K562 (cell line): ENCODE data around the gene CYB5B. TPM values are rescaled to one million over a fixed set of nuclear protein-coding genes. Genes with fewer than 3 reads are reported as not detected.

Source experiments
- AFF4 ChIP-seq: sonication (generic); formaldehyde crosslinking; IDR thresholded peaks from 2 replicates; pipeline ENCODE4 v1.8.0; 2023; ENCODE audit warnings: mild to moderate bottlenecking, missing genetic modification reagents
- BRCA1 ChIP-seq, 2 experiments: fragments of 450-650 bp in 1 of 2; sonication (generic) in 1 of 2; formaldehyde crosslinking in 1 of 2; IDR thresholded peaks; 2 replicates each; pipeline versions ENCODE4 v1.5.0 to v1.6.1; 2017 to 2020; ENCODE audit warnings: mild to moderate bottlenecking in 1 of 2, missing genetic modification reagents in 1 of 2
- E2F5 ChIP-seq: sonication (generic); formaldehyde crosslinking; IDR thresholded peaks from 2 replicates; pipeline ENCODE4 v1.8.0; 2022; ENCODE audit warnings: mild to moderate bottlenecking, missing genetic modification reagents
- E2F6 ChIP-seq, 2 experiments: IDR thresholded peaks; 2 replicates each; pipeline ENCODE4 v1.6.1; 2011; ENCODE audit warnings: borderline replicate concordance in 1 of 2, control low read depth in 1 of 2, low read depth in 1 of 2, low read length in 1 of 2, mild to moderate bottlenecking in 1 of 2, mixed read lengths in 1 of 2, moderate library complexity in 1 of 2; ENCODE audit not compliant: insufficient read depth in 1 of 2, insufficient read length in 1 of 2, poor library complexity in 1 of 2, severe bottlenecking in 1 of 2; ENCODE audit errors: extremely low read depth in 1 of 2
- ESRRB ChIP-seq: fragments of 250-450 bp; sonication (Bioruptor Pico); IDR thresholded peaks from 2 replicates; pipeline ENCODE4 v1.5.0; 2020; ENCODE audit warnings: mild to moderate bottlenecking, moderate library complexity, borderline replicate concordance
- GABPB1 ChIP-seq: sonication (generic); formaldehyde crosslinking; IDR thresholded peaks from 2 replicates; pipeline ENCODE4 v1.8.0; 2022; ENCODE audit warnings: mild to moderate bottlenecking, missing genetic modification reagents
- HMGXB4 ChIP-seq: sonication (generic); formaldehyde crosslinking; IDR thresholded peaks from 2 replicates; pipeline ENCODE4 v1.8.1; 2023; ENCODE audit warnings: mild to moderate bottlenecking, missing genetic modification reagents
- MEIS2 ChIP-seq: fragments of 450-650 bp; IDR thresholded peaks from 2 replicates; pipeline ENCODE4 v1.6.1; 2014; ENCODE audit warnings: mild to moderate bottlenecking; ENCODE audit not compliant: partially characterized antibody
- MTA1 ChIP-seq: fragments of 450-650 bp; IDR thresholded peaks from 2 replicates; pipeline ENCODE4 v1.6.1; 2017; ENCODE audit warnings: borderline replicate concordance
- NFRKB ChIP-seq: fragments of 450-650 bp; IDR thresholded peaks from 2 replicates; pipeline ENCODE4 v1.6.1; 2016; ENCODE audit warnings: low read depth
- NR2C1 ChIP-seq, 2 experiments: fragments of 450-650 bp; IDR thresholded peaks; 2 replicates each; pipeline ENCODE4 v1.6.1; 2017; ENCODE audit warnings: mild to moderate bottlenecking in 2 of 2, antibody characterized with exemption in 1 of 2, inconsistent platforms in 1 of 2, missing compliant biosample characterization in 1 of 2, missing genetic modification characterization in 1 of 2
- NR2F6 ChIP-seq: fragments of 450-650 bp; formaldehyde crosslinking; IDR thresholded peaks from 2 replicates; pipeline ENCODE4 v1.4.0; 2020; ENCODE audit warnings: mild to moderate bottlenecking
- SMC3 ChIP-seq: conservative IDR thresholded peaks from 2 replicates; pipeline ENCODE4 v1.6.1; 2011; ENCODE audit warnings: low read depth, low read length, improper control_type of control experiment; ENCODE audit not compliant: insufficient read depth
- VEZF1 ChIP-seq: fragments of 200-800 bp; sonication (Bioruptor generic); IDR thresholded peaks from 2 replicates; pipeline ENCODE4 v1.6.1; 2017; ENCODE audit warnings: missing genetic modification characterization, missing compliant biosample characterization
- YY1 ChIP-seq, 3 experiments: IDR thresholded peaks; 2 replicates each; pipeline ENCODE4 v1.6.1; 2011; ENCODE audit warnings: low read length in 2 of 3, mild to moderate bottlenecking in 2 of 3, moderate library complexity in 2 of 3, borderline replicate concordance in 1 of 3, control low read depth in 1 of 3, low read depth in 1 of 3; ENCODE audit not compliant: insufficient read depth in 3 of 3, insufficient replicate concordance in 2 of 3, control insufficient read depth in 1 of 3, insufficient read length in 1 of 3; ENCODE audit errors: extremely low read depth in 1 of 3
- ZFX ChIP-seq: sonication (generic); formaldehyde crosslinking; IDR thresholded peaks from 2 replicates; pipeline ENCODE4 v1.8.0; 2022; ENCODE audit warnings: mild to moderate bottlenecking, missing genetic modification reagents, moderate library complexity
- ZNF584 ChIP-seq: fragments of 200-800 bp; sonication (Bioruptor generic); IDR thresholded peaks from 2 replicates; pipeline ENCODE4 v1.6.1; 2016; ENCODE audit warnings: low read depth, mild to moderate bottlenecking, missing genetic modification characterization, missing compliant biosample characterization
- polyA plus RNA-seq, 8 experiments: library from polyadenylated mRNA; depleted of rRNA in 4 of 8; stranded (reverse) in 5 of 8; unstranded in 3 of 8; fragments of >200 nt; fragmentation: Nextera tagmentation in 2 of 8; fragmentation: Illumina TruSeq in 1 of 8; extraction: Ambion mirVana in 2 of 8; extraction: Trizol in 1 of 8; gene quantifications; 2 replicates each; pipeline versions ENCODE4 v1.2.1 to v1.2.3, GENCODE V29; 2011 to 2014; ENCODE audit warnings: inconsistent platforms in 1 of 8, missing spikeins in 1 of 8
- total RNA-seq, 7 experiments: library from RNA; depleted of rRNA in 6 of 7; stranded (reverse); fragments of >200 nt in 6 of 7; fragmentation: Illumina TruSeq in 2 of 7; extraction: Trizol in 2 of 7; gene quantifications; 2 replicates each; pipeline versions ENCODE4 v1.2.1 to v1.2.3, GENCODE V29; 2011 to 2021; ENCODE audit warnings: low replicate concordance in 1 of 7

The CYB5B gene
- total and polyA plus RNA-seq, 9 of the 15 experiments (the other 6 are each of a cell fraction or from before 2014, with no cell fraction given): 29.9 to 274 (median 136) TPM

- TF ChIP-seq AFF4: 0 out of 2 replicates have a peak, but pooled peaks have one; percentile 27
- TF ChIP-seq GABPB1 (CRISPR knock-in tag): no peak
- no peak for TF ChIP-seq NFRKB
- no peak for TF ChIP-seq YY1 (IDR thresholded peaks at IDR 0.05; ENCODE audit: borderline replicate concordance in 1 of 3, control insufficient read depth in 1 of 3, extremely low read depth in 1 of 3, insufficient read depth in 3 of 3, insufficient read length in 1 of 3, insufficient replicate concordance in 2 of 3, low read depth in 1 of 3, low read length in 2 of 3)
- 0 out of 2 replicates have a peak, but pooled peaks have one; percentile 14 for TF ChIP-seq VEZF1 (CRISPR knock-in tag)
- TF ChIP-seq NR2C1 (IDR thresholded peaks at IDR 0.05): no peak
- TF ChIP-seq NR2C1 (tag; IDR thresholded peaks at IDR 0.05): no peak
- no peak for TF ChIP-seq NR2F6 (CRISPR knock-in tag)
- no peak for TF ChIP-seq MTA1
- TF ChIP-seq ZFX (CRISPR knock-in tag): 0 out of 2 replicates have a peak, but pooled peaks have one; percentile 8
- no peak for TF ChIP-seq HMGXB4 (CRISPR knock-in tag)
- no peak for TF ChIP-seq SMC3
- no peak for TF ChIP-seq ESRRB
- no peak for TF ChIP-seq E2F6 (IDR thresholded peaks at IDR 0.05; ENCODE audit: borderline replicate concordance in 1 of 2, extremely low read depth in 1 of 2, insufficient read depth in 1 of 2, insufficient read length in 1 of 2, low read depth in 1 of 2, low read length in 1 of 2, poor library complexity in 1 of 2, severe bottlenecking in 1 of 2)
- peak; percentile 2 for TF ChIP-seq MEIS2
- no peak for TF ChIP-seq E2F5 (CRISPR knock-in tag)
- TF ChIP-seq ZNF584: no peak
- TF ChIP-seq BRCA1 (IDR thresholded peaks at IDR 0.05): no peak
- TF ChIP-seq BRCA1 (CRISPR knock-in tag; IDR thresholded peaks at IDR 0.05): no peak
Observed at GRCh38 chr16:69477546-69477945, 53.1 kb downstream of the CYB5B start (continued).
